GM12891 (cell line): ENCODE measurements around the gene CABCOCO1.

Source experiments
- DNase-seq: peaks from one replicate; pipeline ENCODE4 v3.0.0; 2011; ENCODE audit warnings: low spot score; ENCODE audit not compliant: insufficient read length
- FAIRE-seq: peaks from 2 replicates; lab custom pipeline; 2011; peaks lifted over from hg19 to GRCh38; lab: Jason Lieb, UNC
- PAX5 ChIP-seq: IDR thresholded peaks from 2 replicates; pipeline ENCODE4 v1.6.1; 2011; ENCODE audit warnings: low read length, moderate library complexity, mild to moderate bottlenecking; ENCODE audit not compliant: insufficient read depth, severe bottlenecking
- POLR2A ChIP-seq: IDR thresholded peaks from 2 replicates; pipeline ENCODE4 v1.6.1; 2011; ENCODE audit warnings: low read depth, low read length, control low read depth
- POLR2AphosphoS5 ChIP-seq: IDR thresholded peaks from 2 replicates; pipeline ENCODE4 v1.6.1; 2011; ENCODE audit warnings: low read depth, low read length, control low read depth
- POU2F2 ChIP-seq: IDR thresholded peaks from 2 replicates; pipeline ENCODE4 v1.6.1; 2011; ENCODE audit warnings: low read depth, mild to moderate bottlenecking, control low read depth, low read length, moderate library complexity
- SPI1 ChIP-seq: IDR thresholded peaks from 2 replicates; pipeline ENCODE4 v1.6.1; 2011; ENCODE audit warnings: low read depth, low read length, control low read depth
- TAF1 ChIP-seq: IDR thresholded peaks from 2 replicates; pipeline ENCODE4 v1.6.1; 2011; ENCODE audit warnings: low read depth, low read length, control low read depth

The CABCOCO1 gene

GRCh38 chr10:61760943-61761824, 98.5 kb downstream of the CABCOCO1 start:
- no peak for DNase-seq
- no peak for TF ChIP-seq PAX5
- TF ChIP-seq POU2F2, result no peak
- no peak for FAIRE-seq

- no peak for TF ChIP-seq POLR2AphosphoS5
- no peak for TF ChIP-seq POU2F2
- TF ChIP-seq SPI1, result no peak
- no peak for TF ChIP-seq TAF1
- no peak for TF ChIP-seq PAX5
- TF ChIP-seq POLR2A, result no peak
- no peak for DNase-seq
- FAIRE-seq, result no peak
Measured at GRCh38 chr10:61761825-61762217, 99.1 kb downstream of the CABCOCO1 start.

GRCh38 chr10:61763778-61764177, 101.0 kb downstream of the CABCOCO1 start:
- FAIRE-seq, result no peak

GRCh38 chr10:61764486-61764885, 101.8 kb downstream of the CABCOCO1 start:
- no peak for FAIRE-seq
- no peak for DNase-seq
- no peak for TF ChIP-seq TAF1
- TF ChIP-seq POLR2A, result no peak
- TF ChIP-seq SPI1, result no peak
- TF ChIP-seq PAX5, result no peak
- TF ChIP-seq POU2F2, result no peak
- TF ChIP-seq POLR2AphosphoS5, result no peak

More at GRCh38 chr10:61763778-61764177, 101.0 kb downstream of the CABCOCO1 start:
- no peak for TF ChIP-seq POLR2AphosphoS5
- TF ChIP-seq PAX5, result no peak
- no peak for TF ChIP-seq POU2F2
- TF ChIP-seq POLR2A, result no peak
- TF ChIP-seq TAF1, result no peak
- TF ChIP-seq SPI1, result no peak
- no peak for DNase-seq

- no peak for DNase-seq
- FAIRE-seq, result no peak
- TF ChIP-seq SPI1 (no peak), POU2F2 (no peak), POLR2AphosphoS5 (no peak), PAX5 (no peak), POLR2A (no peak), TAF1 (no peak)
Measured at GRCh38 chr10:61765176-61766087, 102.7 kb downstream of the CABCOCO1 start.

GRCh38 chr10:61766927-61767326, 104.2 kb downstream of the CABCOCO1 start:
- no peak for DNase-seq
- no peak for FAIRE-seq
- TF ChIP-seq POLR2A (no peak), POU2F2 (no peak), POLR2AphosphoS5 (no peak), PAX5 (no peak), TAF1 (no peak), SPI1 (no peak)

GRCh38 chr10:61774031-61774430, 111.3 kb downstream of the CABCOCO1 start:
- no peak for DNase-seq
- FAIRE-seq, result no peak
- TF ChIP-seq POU2F2 (no peak), SPI1 (no peak), POLR2A (no peak), TAF1 (no peak), PAX5 (no peak), POLR2AphosphoS5 (no peak)

GRCh38 chr10:61775111-61775510, 112.4 kb downstream of the CABCOCO1 start:
- DNase-seq (no peak), FAIRE-seq (no peak)
- no peak for TF ChIP-seq POLR2A
- TF ChIP-seq SPI1, result no peak
- no peak for TF ChIP-seq POU2F2
- no peak for TF ChIP-seq TAF1
- no peak for TF ChIP-seq POLR2AphosphoS5
- TF ChIP-seq PAX5, result no peak

GRCh38 chr10:61776615-61777266, 114.0 kb downstream of the CABCOCO1 start:
- no peak for TF ChIP-seq TAF1
- no peak for TF ChIP-seq PAX5
- TF ChIP-seq SPI1, result no peak
- FAIRE-seq (no peak), DNase-seq (no peak)

GRCh38 chr10:61778137-61778536, 115.4 kb downstream of the CABCOCO1 start:
- no peak for TF ChIP-seq POLR2AphosphoS5
- TF ChIP-seq PAX5, result no peak
- no peak for TF ChIP-seq SPI1
- no peak for TF ChIP-seq POU2F2
- TF ChIP-seq TAF1, result no peak
- no peak for TF ChIP-seq POLR2A
- no peak for FAIRE-seq
- no peak for DNase-seq
